Pancreas (tissue), 10 donors: ENCODE measurements around the gene OTUD1. TPM values are rescaled to one million over a fixed set of nuclear protein-coding genes. Genes with fewer than 3 reads are reported as not detected.

Experiments used
- ATAC-seq, 4 donors: fragments of 200-7000 bp; cut with Tn5 transposase; one replicate each; pipeline versions ENCODE4 v1.8.0 to v1.9.1; 2020; ENCODE audit warnings: mild to moderate bottlenecking in 4 of 4, moderate library complexity in 4 of 4
- DNase-seq, 6 donors: peaks; one replicate each; pipeline ENCODE4 v3.0.0-alpha.2; 2020
- FAIRE-seq: peaks from 2 replicates; lab custom pipeline; 2012; peaks lifted over from hg19 to GRCh38; lab: Jason Lieb, UNC
- H3K27ac ChIP-seq, 4 donors: fragments of 200-600 bp; sonication (generic); 1 replicate in 3 of 4; 2 replicates in 1 of 4; pipeline versions ENCODE4 v1.5.0 to v1.8.0; 2020
- H3K27me3 ChIP-seq, 4 donors: fragments of 200-600 bp; one replicate each; pipeline ENCODE4 v1.8.0; 2021
- H3K36me3 ChIP-seq, 3 donors: fragments of 200-600 bp; sonication (generic) in 1 of 3; one replicate each; pipeline versions ENCODE4 v1.5.0 to v1.8.0; 2020 to 2021
- H3K4me1 ChIP-seq, 3 donors: fragments of 200-600 bp; one replicate each; pipeline ENCODE4 v1.8.0; 2021
- H3K4me3 ChIP-seq, 4 donors: fragments of 200-600 bp; sonication (generic) in 2 of 4; one replicate each; pipeline versions ENCODE4 v1.5.0 to v1.8.0; 2020 to 2021
- H3K9me3 ChIP-seq, 4 donors: fragments of 200-600 bp; one replicate each; pipeline ENCODE4 v1.8.0; 2021
- CTCF ChIP-seq, 4 donors: fragments of 200-600 bp; sonication (generic) in 3 of 4; IDR thresholded peaks; one replicate each; pipeline versions ENCODE4 v1.5.0 to v1.8.0; 2021; ENCODE audit warnings: antibody characterized with exemption in 4 of 4
- WGBS, 2 donors: extraction: QIAGEN DNeasy Blood & Tissue Kit; methylation state at CpG; one replicate each; pipeline ENCODE4 v1.1.7; 2013; 5-methylcytosine and 5-hydroxymethylcytosine counted together
- intact Hi-C, 3 donors: fragments of 100-400 bp; cut with DNase I; formaldehyde crosslinking; loops; one replicate each; pipeline versions ENCODE4 v1.11.1 to v1.14.2; 2022
- polyA plus RNA-seq, 2 donors: library from polyadenylated mRNA; stranded (reverse); fragments of 200-250 nt; gene quantifications; one replicate each; pipeline ENCODE4 v1.2.3, GENCODE V29; 2013
- total RNA-seq, 6 donors: library from RNA; stranded (reverse); fragmentation: NEBNext Ultra II Directional in 4 of 6; extraction: Animal tissue kit (Norgen Biotek cat#: 25700) in 4 of 6; gene quantifications; one replicate each; pipeline versions ENCODE4 v1.2.1 to v1.2.4, GENCODE V29; 2021 to 2023
- donor health status: healthy with polysubstance abuse.
- donor health status: DM: no; HTN: no; CAD: no; lungs with moderate emphysema.
- donor health status: DM: no; HTN: no; CAD: no.
- donor health status: control.
- donor health status: control.
- donor health status: Bipolar disorder and iron deficiency.
- donor health status: DM: yes; HTN: yes; CAD: no.
- donor health status: DM: no; HTN: no; CAD: no.
- donor health status: DM: no; HTN: no; CAD: no.
- donor health status: DM: yes; HTN: yes; CAD: no.

Gene OTUD1
- total and polyA plus RNA-seq, 8 donors, result 2.6 to 9.7 (median 5.8) TPM

GRCh38 chr10:23448323-23448722 is 9.4 kb downstream of the OTUD1 start:
- ATAC-seq, result no peak
- DNase-seq, result no peak
- WGBS, 2 donors, result 96% methylated on average over 2 of the region's 2 CpGs
- FAIRE-seq, result no peak
- intact Hi-C loops, result no loop called here
- peak overlapping the region in 2 of 4 donors; percentile 11 to 17 for H3K27ac ChIP-seq
- no peaks in the 10 kb centered on the region for H3K9me3 ChIP-seq
- no peaks in the 10 kb centered on the region for H3K27me3 ChIP-seq
- H3K36me3 ChIP-seq, result no peaks in the 10 kb centered on the region
- H3K4me1 ChIP-seq, result peaks cover 0 to 2% (median 0%) of the 10 kb centered on the region in 3 donors
- no peak for TF ChIP-seq CTCF (IDR thresholded peaks at IDR 0.05)
- H3K4me3 ChIP-seq, result no peak overlapping the region

- intact Hi-C loops, result no loop called here
- 81 to 87% methylated on average over 7 of the region's 7 CpGs for WGBS, 2 donors
- peak overlapping the region in 2 of 4 donors; percentile 11 to 17 for H3K27ac ChIP-seq
- no peak for TF ChIP-seq CTCF (IDR thresholded peaks at IDR 0.05)
- H3K27me3 ChIP-seq, result no peaks in the 10 kb centered on the region
- H3K36me3 ChIP-seq, result no peaks in the 10 kb centered on the region
- no peak for FAIRE-seq
- ATAC-seq, result peak in 2 of 4 donors; percentile 56 to 64
- no peak for DNase-seq
- no peaks in the 10 kb centered on the region for H3K9me3 ChIP-seq
- H3K4me3 ChIP-seq, result no peak overlapping the region
- H3K4me1 ChIP-seq, result no peaks in the 10 kb centered on the region
Measured at GRCh38 chr10:23448802-23449570, 10.1 kb downstream of the OTUD1 start.

GRCh38 chr10:23452033-23452655 is 13.3 kb downstream of the OTUD1 start:
- Histone ChIP-seq H3K4me3 (no peak overlapping the region), H3K27ac (no peak overlapping the region), H3K4me1 (no peaks in the 10 kb centered on the region), H3K27me3 (no peaks in the 10 kb centered on the region), H3K36me3 (no peaks in the 10 kb centered on the region), H3K9me3 (no peaks in the 10 kb centered on the region)
- FAIRE-seq (no peak), DNase-seq (no peak), ATAC-seq (no peak)
- 82 to 86% methylated on average over 4 of the region's 4 CpGs for WGBS, 2 donors
- TF ChIP-seq CTCF (IDR thresholded peaks at IDR 0.05), result no peak
- intact Hi-C loops, result no loop called here

- no peaks in the 10 kb centered on the region for H3K4me1 ChIP-seq
- no peak for FAIRE-seq
- no peaks in the 10 kb centered on the region for H3K9me3 ChIP-seq
- WGBS, 2 donors, result 67 to 74% methylated on average over 4 of the region's 4 CpGs
- no peaks in the 10 kb centered on the region for H3K27me3 ChIP-seq
- H3K36me3 ChIP-seq, result no peaks in the 10 kb centered on the region
- intact Hi-C loops, result no loop called here
- DNase-seq, result no peak
- no peak overlapping the region for H3K4me3 ChIP-seq
- TF ChIP-seq CTCF (IDR thresholded peaks at IDR 0.05), result no peak
- no peak overlapping the region for H3K27ac ChIP-seq
- no peak for ATAC-seq
Measured at GRCh38 chr10:23453465-23453864, 14.6 kb downstream of the OTUD1 start.
